OCI-LY1 (cell line): ENCODE results near the gene ABCE1.

Experiments used
- H2AFZ ChIP-seq: fragments of 200-600 bp; sonication (generic), shearing (Covaris generic); 2 replicates; pipeline ENCODE4 v1.6.0; 2014; ENCODE audit warnings: antibody characterized with exemption, mild to moderate bottlenecking, low read length
- H3F3A ChIP-seq: fragments of 200-600 bp; sonication (generic), shearing (Covaris generic); 2 replicates; pipeline ENCODE4 v1.6.0; 2014; ENCODE audit warnings: mild to moderate bottlenecking, antibody characterized with exemption, low read length, moderate library complexity; ENCODE audit not compliant: insufficient read depth
- H3K27ac ChIP-seq: fragments of 200-600 bp; sonication (generic); 2 replicates; pipeline ENCODE4 v1.5.1; 2014; ENCODE audit warnings: low read length, mixed run types, mild to moderate bottlenecking, low read depth; ENCODE audit not compliant: poor library complexity, severe bottlenecking
- H3K27me3 ChIP-seq: fragments of 200-600 bp; sonication (generic); 2 replicates; pipeline ENCODE4 v1.6.0; 2014; ENCODE audit warnings: antibody characterized with exemption, mild to moderate bottlenecking, low read length, moderate library complexity; ENCODE audit not compliant: insufficient read depth
- H3K36me3 ChIP-seq: fragments of 200-600 bp; sonication (generic); 2 replicates; pipeline ENCODE4 v1.6.1; 2014; ENCODE audit warnings: mild to moderate bottlenecking, antibody characterized with exemption, low read length, moderate library complexity, mixed read lengths; ENCODE audit not compliant: insufficient read depth
- H3K4me1 ChIP-seq: fragments of 200-600 bp; sonication (generic); 2 replicates; pipeline ENCODE4 v1.5.1; 2014; ENCODE audit warnings: mild to moderate bottlenecking, low read length, moderate library complexity; ENCODE audit not compliant: insufficient read depth, severe bottlenecking
- H3K4me2 ChIP-seq: fragments of 200-600 bp; sonication (generic), shearing (Covaris generic); 2 replicates; pipeline ENCODE4 v1.6.1; 2014; ENCODE audit warnings: low read length
- H3K4me3 ChIP-seq: fragments of 200-600 bp; sonication (generic); 2 replicates; pipeline ENCODE4 v1.5.1; 2014; ENCODE audit warnings: low read length, low read depth, mild to moderate bottlenecking, mixed read lengths; ENCODE audit not compliant: poor library complexity, severe bottlenecking
- H3K79me2 ChIP-seq: fragments of 200-600 bp; shearing (Covaris generic); 2 replicates; pipeline ENCODE4 v1.6.1; 2016; ENCODE audit warnings: mixed run types, low read length, mixed read lengths; ENCODE audit not compliant: insufficient read depth
- H3K9ac ChIP-seq: fragments of 200-600 bp; sonication (generic), shearing (Covaris generic); 2 replicates; pipeline ENCODE4 v1.6.1; 2014; ENCODE audit warnings: mild to moderate bottlenecking, low read length, mixed read lengths
- H3K9me2 ChIP-seq: fragments of 200-600 bp; sonication (generic), shearing (Covaris generic); 2 replicates; pipeline ENCODE4 v1.6.1; 2014; ENCODE audit warnings: low read depth, mild to moderate bottlenecking, low read length, mixed read lengths
- H3K9me3 ChIP-seq: fragments of 200-600 bp; shearing (Covaris generic); 2 replicates; pipeline ENCODE4 v1.6.1; 2014; ENCODE audit warnings: low read length, mixed read lengths
- H4K20me1 ChIP-seq: fragments of 200-600 bp; sonication (generic), shearing (Covaris generic); 2 replicates; pipeline ENCODE4 v1.6.0; 2016; ENCODE audit warnings: mild to moderate bottlenecking, low read length; ENCODE audit not compliant: insufficient read depth
- EZH2 ChIP-seq: fragments of 200-600 bp; sonication (generic), shearing (Covaris generic); IDR thresholded peaks from 2 replicates; pipeline ENCODE4 v1.8.0; 2017; ENCODE audit warnings: borderline replicate concordance, mixed run types, mild to moderate bottlenecking, antibody characterized with exemption, low read length, moderate library complexity, mixed read lengths
- TF ChIP-seq, protein P1 (sequence below): fragments of 200-600 bp; sonication (generic), shearing (Covaris generic); IDR thresholded peaks from 2 replicates; pipeline ENCODE4 v1.5.1; 2017; ENCODE audit warnings: mild to moderate bottlenecking, antibody characterized with exemption, low read length, moderate library complexity, mixed read lengths

The ABCE1 gene

DNA sequence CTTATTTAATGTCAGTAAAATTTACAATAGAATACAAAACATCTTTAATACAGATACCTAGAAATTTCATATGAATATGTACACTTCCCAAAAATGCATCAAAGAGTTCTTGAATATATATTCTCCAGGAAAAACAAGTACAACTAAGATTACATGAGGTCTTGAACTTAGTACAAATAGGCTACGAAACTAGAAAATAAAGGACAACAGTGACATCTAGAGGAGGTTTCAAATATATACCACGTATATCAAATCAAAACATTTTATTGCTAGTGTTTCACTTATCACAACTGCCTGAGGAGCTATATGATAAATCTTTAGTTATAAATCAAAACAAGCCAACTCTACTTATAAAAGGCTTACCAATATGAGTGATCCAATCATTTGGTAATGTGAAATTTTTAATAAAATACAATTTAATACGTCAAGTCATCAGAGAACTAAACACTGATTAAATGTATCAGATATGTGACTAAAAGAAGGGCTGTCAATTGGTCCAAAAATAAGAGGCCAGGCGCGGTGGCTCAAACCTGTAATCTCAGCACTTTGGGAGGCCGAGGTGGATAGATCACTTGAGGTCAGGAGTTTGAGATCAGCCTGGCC is 36.7 kb upstream of the ABCE1 start:
- no peaks in the 10 kb centered on the region for H3K9me2 ChIP-seq
- no peaks in the 10 kb centered on the region for H4K20me1 ChIP-seq
- no peaks in the 10 kb centered on the region for H3K9me3 ChIP-seq
- no peak overlapping the region for H3K4me3 ChIP-seq
- H3K36me3 ChIP-seq = peaks cover 14% of the 10 kb centered on the region; the same call in 1 of the 2 replicates
- no peak overlapping the region for H3K4me2 ChIP-seq
- no peaks in the 10 kb centered on the region for H3K4me1 ChIP-seq
- H3K27me3 ChIP-seq = no peaks in the 10 kb centered on the region
- TF ChIP-seq, protein P1, sequence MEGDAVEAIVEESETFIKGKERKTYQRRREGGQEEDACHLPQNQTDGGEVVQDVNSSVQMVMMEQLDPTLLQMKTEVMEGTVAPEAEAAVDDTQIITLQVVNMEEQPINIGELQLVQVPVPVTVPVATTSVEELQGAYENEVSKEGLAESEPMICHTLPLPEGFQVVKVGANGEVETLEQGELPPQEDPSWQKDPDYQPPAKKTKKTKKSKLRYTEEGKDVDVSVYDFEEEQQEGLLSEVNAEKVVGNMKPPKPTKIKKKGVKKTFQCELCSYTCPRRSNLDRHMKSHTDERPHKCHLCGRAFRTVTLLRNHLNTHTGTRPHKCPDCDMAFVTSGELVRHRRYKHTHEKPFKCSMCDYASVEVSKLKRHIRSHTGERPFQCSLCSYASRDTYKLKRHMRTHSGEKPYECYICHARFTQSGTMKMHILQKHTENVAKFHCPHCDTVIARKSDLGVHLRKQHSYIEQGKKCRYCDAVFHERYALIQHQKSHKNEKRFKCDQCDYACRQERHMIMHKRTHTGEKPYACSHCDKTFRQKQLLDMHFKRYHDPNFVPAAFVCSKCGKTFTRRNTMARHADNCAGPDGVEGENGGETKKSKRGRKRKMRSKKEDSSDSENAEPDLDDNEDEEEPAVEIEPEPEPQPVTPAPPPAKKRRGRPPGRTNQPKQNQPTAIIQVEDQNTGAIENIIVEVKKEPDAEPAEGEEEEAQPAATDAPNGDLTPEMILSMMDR = peak; percentile 61; the same call in 1 of the 2 replicates
- TF ChIP-seq EZH2 = no peak
- no peak overlapping the region for H2AFZ ChIP-seq
- H3K9ac ChIP-seq = no peak overlapping the region
- no peaks in the 10 kb centered on the region; the same call in 1 of the 2 replicates for H3K79me2 ChIP-seq
- H3F3A ChIP-seq = no peaks in the 10 kb centered on the region
- no peak overlapping the region for H3K27ac ChIP-seq

DNA sequence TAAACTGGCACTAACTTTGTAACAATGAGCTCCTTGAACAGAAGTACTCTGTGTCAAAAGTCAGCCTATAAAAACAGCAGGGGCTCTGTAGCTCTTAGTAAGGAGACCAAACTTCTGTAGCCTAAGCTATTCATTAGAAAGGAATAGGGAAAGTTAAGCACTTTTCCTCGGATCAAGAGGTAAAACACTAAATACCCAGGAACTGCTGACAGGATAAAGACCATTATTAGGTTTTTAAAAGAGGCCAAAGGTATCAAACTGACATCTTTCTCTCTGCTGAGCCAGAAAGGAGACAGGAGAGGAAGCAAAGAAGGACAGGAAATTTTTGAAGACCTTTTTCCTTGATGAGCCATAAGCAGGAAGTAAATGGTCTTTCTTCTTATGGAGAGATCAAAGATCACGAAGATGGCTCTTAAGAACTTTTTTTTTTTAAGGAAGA is 32.0 kb upstream of the ABCE1 start:
- no peaks in the 10 kb centered on the region; the same call in 1 of the 2 replicates for H3K79me2 ChIP-seq
- H3K36me3 ChIP-seq = peaks cover 24% of the 10 kb centered on the region
- TF ChIP-seq, protein P1 = no peak
- no peak for TF ChIP-seq EZH2
- no peaks in the 10 kb centered on the region for H3K9me3 ChIP-seq
- no peak overlapping the region for H3K27ac ChIP-seq
- no peak overlapping the region for H2AFZ ChIP-seq
- H3F3A ChIP-seq = no peaks in the 10 kb centered on the region
- H3K4me3 ChIP-seq = no peak overlapping the region
- H3K4me2 ChIP-seq = no peak overlapping the region
- no peaks in the 10 kb centered on the region for H3K9me2 ChIP-seq
- no peak overlapping the region for H3K9ac ChIP-seq
- H3K27me3 ChIP-seq = no peaks in the 10 kb centered on the region
- H4K20me1 ChIP-seq = 0 out of 2 replicates have a peak, but pooled peaks cover 3% of the 10 kb centered on the region
- H3K4me1 ChIP-seq = no peaks in the 10 kb centered on the region

DNA sequence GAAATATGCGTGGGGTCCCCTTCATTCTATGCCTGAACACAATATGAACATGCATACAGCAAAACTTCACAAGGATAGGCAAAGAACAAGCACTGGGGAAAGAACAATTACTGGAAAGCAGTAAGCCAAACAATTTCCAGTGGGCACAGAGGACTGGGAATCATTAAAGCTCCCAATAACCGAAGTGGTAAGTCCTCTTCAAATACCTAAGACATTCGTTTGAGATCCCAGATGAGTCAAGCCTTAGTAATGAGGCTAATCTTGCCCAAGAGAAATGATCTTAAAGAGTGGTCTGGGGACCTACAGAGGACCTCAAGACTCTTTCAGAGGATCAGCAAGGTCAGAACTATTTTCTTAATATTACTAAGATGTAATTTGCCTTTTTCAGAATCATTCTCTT is 28.8 kb upstream of the ABCE1 start:
- Histone ChIP-seq H3K36me3 (peaks cover 10% of the 10 kb centered on the region), H3K4me2 (no peak overlapping the region), H3K9ac (no peak overlapping the region)

More for the DNA sequence above, 28.8 kb upstream of the ABCE1 start:
- Histone ChIP-seq H3K79me2 (no peaks in the 10 kb centered on the region), H3K4me3 (no peak overlapping the region), H2AFZ (no peak overlapping the region), H3K9me3 (no peaks in the 10 kb centered on the region), H3K9me2 (no peaks in the 10 kb centered on the region), H4K20me1 (0 out of 2 replicates have a peak, but pooled peaks cover 3% of the 10 kb centered on the region), H3K27ac (no peak overlapping the region), H3K27me3 (no peaks in the 10 kb centered on the region), H3K4me1 (no peaks in the 10 kb centered on the region), H3F3A (no peaks in the 10 kb centered on the region)
- TF ChIP-seq EZH2 = no peak
- TF ChIP-seq, protein P1 = no peak
